BLaER1 treated with 17β-estradiol and CSF1 and Interleukin-3, amounts not matched to agents 10 nM and 100 nM (cell line): ENCODE results near the gene CHCHD1.

Source experiments
- H3K27ac ChIP-seq, 11 experiments: shearing (Covaris generic); formaldehyde crosslinking; 2 replicates each; pipeline ENCODE4 v1.8.1; 2022
- H3K27me3 ChIP-seq, 11 experiments: shearing (Covaris generic); formaldehyde crosslinking; 2 replicates each; pipeline ENCODE4 v1.8.1; 2022
- H3K36me3 ChIP-seq, 11 experiments: shearing (Covaris generic); formaldehyde crosslinking; 2 replicates each; pipeline ENCODE4 v1.8.1; 2022
- H3K4me1 ChIP-seq, 10 experiments: shearing (Covaris generic); formaldehyde crosslinking; 2 replicates each; pipeline ENCODE4 v1.8.1; 2022
- H3K4me2 ChIP-seq, 11 experiments: shearing (Covaris generic); formaldehyde crosslinking; 2 replicates each; pipeline ENCODE4 v1.8.1; 2022
- H3K4me3 ChIP-seq, 10 experiments: shearing (Covaris generic); formaldehyde crosslinking; 2 replicates each; pipeline ENCODE4 v1.8.1; 2022
- H3K9ac ChIP-seq, 11 experiments: shearing (Covaris generic); formaldehyde crosslinking; 2 replicates each; pipeline ENCODE4 v1.8.1; 2022
- H3K9me3 ChIP-seq, 11 experiments: shearing (Covaris generic); formaldehyde crosslinking; replicated peaks in 1 of 11; 2 replicates each; pipeline ENCODE4 v1.8.1; 2022
- H4K20me1 ChIP-seq, 11 experiments: shearing (Covaris generic); formaldehyde crosslinking; 2 replicates each; pipeline ENCODE4 v1.8.1; 2022
- Cebpa-rat ChIP-seq, 11 experiments: shearing (Covaris generic); IDR thresholded peaks; 2 replicates each; pipeline ENCODE4 v1.8.1; 2022

CHCHD1 gene

DNA sequence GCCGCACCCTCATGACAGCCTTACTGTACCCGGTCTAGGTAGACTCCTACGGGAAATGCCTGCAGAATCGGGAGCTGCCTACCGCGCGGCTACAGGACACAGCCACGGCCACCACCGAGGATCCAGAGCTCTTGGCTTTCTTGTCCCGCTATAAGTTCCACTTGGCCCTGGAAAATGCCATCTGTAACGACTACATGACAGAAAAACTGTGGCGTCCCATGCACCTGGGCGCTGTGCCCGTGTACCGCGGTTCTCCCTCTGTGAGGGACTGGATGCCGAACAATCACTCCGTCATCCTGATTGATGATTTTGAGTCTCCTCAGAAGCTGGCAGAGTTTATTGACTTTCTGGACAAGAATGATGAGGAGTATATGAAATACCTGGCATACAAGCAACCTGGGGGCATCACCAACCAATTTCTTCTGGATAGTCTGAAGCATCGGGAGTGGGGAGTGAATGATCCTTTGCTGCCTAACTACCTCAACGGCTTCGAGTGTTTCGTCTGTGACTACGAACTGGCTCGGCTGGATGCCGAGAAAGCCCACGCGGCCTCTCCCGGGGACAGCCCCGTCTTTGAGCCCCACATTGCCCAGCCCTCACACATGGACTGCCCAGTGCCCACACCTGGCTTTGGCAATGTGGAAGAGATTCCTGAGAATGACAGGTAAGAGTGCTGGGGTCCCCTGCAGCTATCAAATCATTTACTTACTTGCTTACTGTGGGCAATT is 8.5 kb upstream of the CHCHD1 start:
- Histone ChIP-seq H3K9me3 (no peaks in the 10 kb centered on the region), H4K20me1 (peaks cover 23 to 66% (median 42%) of the 10 kb centered on the region in 11 experiments; a peak in 21 of 22 replicates), H3K9ac (peak overlapping the region; percentile 77 to 94 (median 86)), H3K4me2 (peak overlapping the region; percentile 90 to 100 (median 98)), H3K4me3 (peak overlapping the region; percentile 73 to 94 (median 84)), H3K27me3 (no peaks in the 10 kb centered on the region), H3K36me3 (peaks cover 59 to 82% (median 64%) of the 10 kb centered on the region in 11 experiments), H3K27ac (peak overlapping the region; percentile 80 to 96 (median 84)), H3K4me1 (peaks cover 54 to 84% (median 74%) of the 10 kb centered on the region in 10 experiments)
- TF ChIP-seq Cebpa-rat (IDR thresholded peaks at IDR 0.05) = no peak

DNA sequence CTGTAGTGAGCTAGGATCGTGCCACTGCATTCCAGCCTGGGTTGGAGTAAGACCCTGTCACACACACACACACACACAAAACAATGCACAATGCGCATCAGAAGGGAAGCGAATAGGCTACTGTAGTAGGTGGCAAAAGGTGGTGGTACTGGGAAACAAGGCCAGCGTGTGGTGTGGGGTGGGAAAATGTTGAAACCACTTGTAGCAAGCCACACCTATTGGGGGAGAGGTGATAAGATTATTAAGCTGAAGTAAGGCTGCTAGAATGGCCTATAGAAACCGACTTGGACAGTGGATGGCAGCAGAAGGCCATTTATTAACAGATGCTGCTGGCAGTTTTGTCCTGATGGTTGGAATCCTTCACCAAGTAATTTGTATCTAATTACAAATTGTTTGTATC is 7.2 kb upstream of the CHCHD1 start:
- H3K9ac ChIP-seq = peak overlapping the region; percentile 77 to 94 (median 86)
- H3K4me1 ChIP-seq = peaks cover 52 to 80% (median 73%) of the 10 kb centered on the region in 10 experiments
- H3K27ac ChIP-seq = no peak overlapping the region
- TF ChIP-seq Cebpa-rat (IDR thresholded peaks at IDR 0.05) = no peak
- H3K36me3 ChIP-seq = peaks cover 58 to 83% (median 66%) of the 10 kb centered on the region in 11 experiments
- H3K4me2 ChIP-seq = peak overlapping the region; percentile 90 to 100 (median 98)
- peak overlapping the region; percentile 73 to 94 (median 84) for H3K4me3 ChIP-seq
- H3K27me3 ChIP-seq = no peaks in the 10 kb centered on the region
- H3K9me3 ChIP-seq = no peaks in the 10 kb centered on the region
- H4K20me1 ChIP-seq = peaks cover 23 to 69% (median 35%) of the 10 kb centered on the region in 11 experiments; a peak in 21 of 22 replicates

DNA sequence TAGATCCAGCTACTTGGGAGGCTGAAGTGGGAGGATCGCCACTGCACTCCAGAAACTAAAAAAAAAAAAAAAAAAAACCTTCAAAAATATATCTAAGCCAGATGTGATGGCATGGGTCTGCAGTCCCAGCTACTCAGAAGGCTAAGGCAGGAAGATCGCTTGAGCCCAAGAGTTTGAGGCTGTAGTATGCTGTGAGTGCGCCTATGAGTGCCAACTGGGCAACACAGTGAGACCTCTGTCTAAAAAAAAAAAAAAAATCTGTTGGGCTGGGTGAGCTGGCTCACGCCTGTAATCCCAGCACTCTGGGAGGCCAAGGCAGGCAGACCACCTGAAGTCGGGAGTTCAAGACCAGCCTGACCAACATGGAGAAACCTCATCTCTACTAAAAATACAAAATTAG is 2.8 kb upstream of the CHCHD1 start:
- Histone ChIP-seq H3K27me3 (no peaks in the 10 kb centered on the region), H3K4me3 (no peak overlapping the region), H4K20me1 (peaks cover 15 to 75% (median 28%) of the 10 kb centered on the region in 11 experiments; a peak in 20 of 22 replicates), H3K4me2 (peak overlapping the region in 5 of 11 experiments; percentile 2 to 98 (median 95); a peak in 5 of 22 replicates), H3K9ac (peak overlapping the region in 3 of 11 experiments; percentile 3 to 48 (median 11); a peak in 2 of 22 replicates), H3K9me3 (no peaks in the 10 kb centered on the region), H3K27ac (no peak overlapping the region), H3K4me1 (peaks cover 66 to 87% (median 78%) of the 10 kb centered on the region in 10 experiments), H3K36me3 (peaks cover 46 to 72% (median 58%) of the 10 kb centered on the region in 11 experiments)
- no peak for TF ChIP-seq Cebpa-rat (IDR thresholded peaks at IDR 0.05)

DNA sequence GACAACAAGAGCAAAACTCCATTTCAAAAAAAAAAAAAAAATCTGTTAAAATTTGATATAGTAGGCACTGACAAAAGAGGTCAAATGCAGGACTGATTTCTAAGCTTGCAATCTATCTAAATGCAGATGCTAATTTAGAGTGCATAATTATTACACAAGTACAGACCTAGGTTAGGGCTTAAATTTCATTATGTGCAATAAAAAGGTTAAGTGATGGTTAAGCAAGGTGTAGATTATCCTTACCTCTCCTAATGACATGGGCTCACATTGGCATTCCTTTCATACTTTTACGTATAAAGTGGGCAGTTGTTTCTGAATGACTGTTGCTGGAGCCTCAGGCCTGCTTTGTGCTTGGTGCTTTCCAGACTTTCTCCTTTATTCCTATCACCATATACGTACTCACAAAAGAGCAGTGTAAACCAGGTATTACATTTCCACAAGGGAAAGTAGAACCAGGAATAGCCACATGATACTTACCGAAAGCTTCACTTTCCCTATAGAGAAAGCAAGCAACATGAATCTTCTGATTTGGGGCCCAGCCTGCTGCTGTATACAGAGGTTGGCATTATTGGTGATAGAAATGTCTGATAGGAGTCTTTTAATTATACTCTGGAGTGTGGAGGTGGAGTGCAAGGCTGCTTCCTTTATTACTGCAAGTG is 2.2 kb upstream of the CHCHD1 start:
- Histone ChIP-seq H3K9ac (peak overlapping the region in 7 of 11 experiments; percentile 88 to 94 (median 92); a peak in 9 of 22 replicates), H3K4me3 (peak overlapping the region in 1 of 10 experiments; percentile 92; a peak in 1 of 20 replicates), H3K9me3 (no peaks in the 10 kb centered on the region), H3K36me3 (peaks cover 46 to 65% (median 56%) of the 10 kb centered on the region in 11 experiments), H4K20me1 (peaks cover 8 to 73% (median 21%) of the 10 kb centered on the region in 11 experiments; a peak in 20 of 22 replicates), H3K4me2 (peak overlapping the region; percentile 90 to 98 (median 96); a peak in 21 of 22 replicates), H3K4me1 (peaks cover 66 to 87% (median 78%) of the 10 kb centered on the region in 10 experiments), H3K27me3 (no peaks in the 10 kb centered on the region), H3K27ac (no peak overlapping the region)
- TF ChIP-seq Cebpa-rat (IDR thresholded peaks at IDR 0.05) = no peak

DNA sequence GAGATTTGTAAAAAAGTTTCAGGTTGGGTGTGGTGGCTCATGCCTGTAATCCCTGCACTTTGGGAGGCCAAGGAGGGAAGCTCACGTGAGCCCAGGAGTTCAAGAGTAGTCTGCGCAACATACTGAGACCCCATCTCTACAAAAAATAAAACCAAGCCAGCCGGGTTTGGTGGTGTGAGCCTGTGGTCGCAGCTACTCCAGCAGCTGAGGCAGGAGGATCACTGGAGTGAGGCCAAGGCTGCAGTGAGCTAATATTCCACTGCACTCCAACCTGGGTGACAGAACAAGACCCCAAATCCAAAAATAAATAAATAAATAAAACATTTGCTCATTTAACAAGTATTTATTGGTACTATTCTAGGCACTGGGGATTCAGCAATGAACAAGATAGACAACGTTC is 1.5 kb upstream of the CHCHD1 start:
- Histone ChIP-seq H3K36me3 (peaks cover 42 to 62% (median 51%) of the 10 kb centered on the region in 11 experiments), H3K27me3 (no peaks in the 10 kb centered on the region), H3K4me3 (peak overlapping the region; percentile 71 to 92 (median 86); a peak in 16 of 20 replicates), H3K4me1 (peaks cover 62 to 84% (median 75%) of the 10 kb centered on the region in 10 experiments), H3K9me3 (no peaks in the 10 kb centered on the region), H3K27ac (peak overlapping the region in 3 of 11 experiments; percentile 2 to 93 (median 82); a peak in 2 of 22 replicates), H3K9ac (peak overlapping the region; percentile 87 to 94 (median 92); a peak in 21 of 22 replicates), H3K4me2 (peak overlapping the region; percentile 90 to 98 (median 96)), H4K20me1 (peaks cover 2 to 67% (median 15%) of the 10 kb centered on the region in 11 experiments; a peak in 19 of 22 replicates)
- no peak for TF ChIP-seq Cebpa-rat (IDR thresholded peaks at IDR 0.05)

DNA sequence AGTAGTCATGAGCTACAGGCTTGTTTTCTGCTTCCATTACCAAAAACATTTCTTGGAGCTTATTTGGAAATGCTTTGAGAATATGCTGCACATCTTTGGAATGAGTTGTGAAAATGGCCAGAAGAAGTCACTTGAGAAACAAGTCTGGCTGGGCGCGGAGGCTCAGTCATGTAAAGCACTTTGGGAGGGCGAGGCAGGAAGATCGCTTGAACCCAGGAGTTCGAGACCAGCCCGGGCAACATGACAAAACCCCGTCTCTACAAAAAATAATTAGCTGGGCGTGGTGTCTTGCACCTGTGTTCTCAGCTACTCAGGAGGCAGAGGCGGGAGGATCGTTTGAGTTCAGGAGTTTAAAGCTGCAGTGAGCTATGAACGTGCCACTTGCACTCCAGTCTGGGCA is 882 bp upstream of the CHCHD1 start:
- peaks cover 56 to 78% (median 69%) of the 10 kb centered on the region in 10 experiments for H3K4me1 ChIP-seq
- peak overlapping the region; percentile 71 to 92 (median 86) for H3K4me3 ChIP-seq

DNA sequence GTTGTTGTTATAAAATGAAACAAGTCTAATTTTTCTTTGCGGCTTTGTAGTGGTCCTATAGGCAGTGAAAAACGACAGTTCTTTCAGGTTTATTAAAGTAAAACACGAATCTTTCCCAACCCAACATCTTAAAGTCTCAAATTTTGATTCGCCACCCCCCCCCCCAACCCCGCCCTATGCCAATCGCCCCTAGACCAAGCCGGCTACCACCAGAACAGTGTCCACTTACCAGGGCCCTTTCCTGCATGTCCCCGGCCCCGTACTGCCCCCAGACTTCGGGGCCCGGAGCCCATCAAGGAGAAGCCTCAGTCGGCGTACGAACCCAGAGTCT is 335 bp upstream of the CHCHD1 start:
- Histone ChIP-seq H3K36me3 (peaks cover 32 to 50% (median 40%) of the 10 kb centered on the region in 11 experiments), H3K27ac (peak overlapping the region; percentile 82 to 93 (median 89); a peak in 21 of 22 replicates), H3K4me3 (peak overlapping the region; percentile 71 to 92 (median 86)), H3K9me3 (no peaks in the 10 kb centered on the region), H3K4me2 (peak overlapping the region; percentile 90 to 98 (median 96)), H3K27me3 (no peaks in the 10 kb centered on the region), H3K4me1 (peaks cover 53 to 77% (median 66%) of the 10 kb centered on the region in 10 experiments), H3K9ac (peak overlapping the region; percentile 87 to 94 (median 92)), H4K20me1 (peaks cover 4 to 64% (median 9%) of the 10 kb centered on the region in 11 experiments; a peak in 17 of 22 replicates)
- TF ChIP-seq Cebpa-rat (IDR thresholded peaks at IDR 0.05) = no peak

More for the DNA sequence above, 882 bp upstream of the CHCHD1 start:
- no peak for TF ChIP-seq Cebpa-rat (IDR thresholded peaks at IDR 0.05)
- Histone ChIP-seq H3K4me2 (peak overlapping the region; percentile 90 to 98 (median 96)), H3K9me3 (no peaks in the 10 kb centered on the region), H4K20me1 (peaks cover 0 to 64% (median 10%) of the 10 kb centered on the region in 11 experiments; a peak in 14 of 22 replicates), H3K27me3 (no peaks in the 10 kb centered on the region), H3K27ac (peak overlapping the region; percentile 82 to 93 (median 89); a peak in 19 of 22 replicates), H3K9ac (peak overlapping the region; percentile 87 to 94 (median 92)), H3K36me3 (peaks cover 37 to 55% (median 45%) of the 10 kb centered on the region in 11 experiments)

DNA sequence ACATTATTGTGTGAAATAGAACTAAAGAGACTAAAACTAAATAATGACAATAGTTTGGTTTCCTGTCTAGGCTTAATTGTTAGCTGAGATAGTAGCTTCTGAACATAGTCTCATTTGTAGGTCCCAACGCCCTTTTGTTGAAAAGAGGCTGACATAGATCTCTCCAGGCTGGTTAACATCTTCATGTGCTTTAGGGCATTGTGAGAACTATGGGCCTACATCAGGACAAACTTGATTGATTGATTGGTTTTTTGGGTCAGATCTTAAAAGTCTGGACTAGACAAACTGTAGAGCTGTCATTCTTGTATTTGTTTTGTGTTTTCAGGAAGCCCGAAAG is 869 bp downstream of the CHCHD1 start:
- Histone ChIP-seq H3K27me3 (no peaks in the 10 kb centered on the region), H3K9ac (peak overlapping the region; percentile 87 to 94 (median 92)), H3K4me3 (peak overlapping the region; percentile 71 to 92 (median 86)), H4K20me1 (peaks cover 16 to 64% (median 20%) of the 10 kb centered on the region in 11 experiments; a peak in 20 of 22 replicates), H3K27ac (peak overlapping the region; percentile 82 to 93 (median 89); a peak in 20 of 22 replicates), H3K4me2 (peak overlapping the region; percentile 90 to 98 (median 96)), H3K36me3 (peaks cover 21 to 39% (median 28%) of the 10 kb centered on the region in 11 experiments), H3K9me3 (no peaks in the 10 kb centered on the region), H3K4me1 (peaks cover 60 to 76% (median 66%) of the 10 kb centered on the region in 10 experiments)
- no peak for TF ChIP-seq Cebpa-rat (IDR thresholded peaks at IDR 0.05)
